Endothelial cell of umbilical vein (primary cell): ENCODE measurements around the gene CDC16. TPM values are rescaled to one million over a fixed set of nuclear protein-coding genes. Genes with fewer than 3 reads are reported as not detected.

Experiments used
- BruUV-seq: library from RNA; stranded (reverse); fragments of 400-500 nt; replicated peaks from 2 replicates; lab custom pipeline; 2021; lab: Mats Ljungman, UMichigan
- CTCF ChIA-PET: fragments of 300-600, 350-600 bp; sonication (Branson Sonifier 250); formaldehyde crosslinking; loops from one replicate; lab custom pipeline; 2021; ENCODE audit warnings: antibody characterized with exemption, inconsistent platforms; lab: Charles Lee
- POLR2A ChIA-PET: fragments of 300-600, 350-600 bp; sonication (Branson Sonifier 250); formaldehyde crosslinking; loops from one replicate; lab custom pipeline; 2021; ENCODE audit warnings: antibody characterized with exemption, inconsistent platforms; lab: Charles Lee
- DNase-seq: peaks from one replicate; pipeline ENCODE4 v3.0.0-alpha.2; 2011; ENCODE audit warnings: low read depth, low spot score
- FAIRE-seq: peaks from 2 replicates; lab custom pipeline; 2011; peaks lifted over from hg19 to GRCh38; lab: Jason Lieb, UNC
- H2AFZ ChIP-seq: 2 replicates; pipeline ENCODE4 v1.6.0; 2012; ENCODE audit warnings: low read depth, low read length, control low read depth, inconsistent platforms
- H3K27ac ChIP-seq: 2 replicates; pipeline ENCODE4 v1.5.1; 2011; ENCODE audit warnings: low read depth, mild to moderate bottlenecking, control low read depth, low read length, moderate library complexity; ENCODE audit not compliant: insufficient read depth
- H3K27me3 ChIP-seq, 2 experiments: 2 replicates each; pipeline versions ENCODE4 v1.6.0 to v1.6.1; 2011; ENCODE audit warnings: low read length in 2 of 2, mixed read lengths in 1 of 2; ENCODE audit not compliant: control insufficient read depth in 2 of 2, insufficient read depth in 2 of 2
- H3K36me3 ChIP-seq, 2 experiments: 2 replicates in 1 of 2; 3 replicates in 1 of 2; pipeline ENCODE4 v1.5.1; 2011; ENCODE audit warnings: low read length in 2 of 2, mild to moderate bottlenecking in 1 of 2, moderate library complexity in 1 of 2; ENCODE audit not compliant: control insufficient read depth in 2 of 2, insufficient read depth in 2 of 2; ENCODE audit errors: extremely low read depth in 1 of 2
- H3K4me1 ChIP-seq: 3 replicates; pipeline ENCODE4 v1.5.1; 2011; ENCODE audit warnings: mild to moderate bottlenecking, low read length; ENCODE audit not compliant: control insufficient read depth, insufficient read depth; ENCODE audit errors: extremely low read depth
- H3K4me2 ChIP-seq: 2 replicates; pipeline ENCODE4 v1.6.1; 2011; ENCODE audit warnings: low read length, control low read depth, mixed read lengths; ENCODE audit not compliant: insufficient read depth
- H3K4me3 ChIP-seq, 3 experiments: fragments of 200-600 bp in 1 of 3; sonication (generic), shearing (Covaris generic) in 1 of 3; replicated peaks in 1 of 3; 2 replicates each; pipeline ENCODE4 v1.5.1; 2011 to 2016; ENCODE audit warnings: control low read depth in 3 of 3, low read length in 3 of 3, mild to moderate bottlenecking in 2 of 3, inconsistent platforms in 1 of 3, low read depth in 1 of 3, moderate library complexity in 1 of 3; ENCODE audit not compliant: insufficient read depth in 1 of 3
- H3K79me2 ChIP-seq: 2 replicates; pipeline ENCODE4 v1.6.0; 2012; ENCODE audit warnings: low read length, inconsistent platforms; ENCODE audit not compliant: control insufficient read depth, insufficient read depth
- H3K9ac ChIP-seq: replicated peaks from 2 replicates; pipeline ENCODE3; 2011; ENCODE audit warnings: low read length, control low read depth; ENCODE audit not compliant: insufficient read depth; ENCODE audit errors: extremely low read depth
- H3K9me1 ChIP-seq: replicated peaks from 3 replicates; pipeline ENCODE4 v1.6.0; 2011; ENCODE audit warnings: mild to moderate bottlenecking, low read length; ENCODE audit not compliant: control insufficient read depth, insufficient read depth; ENCODE audit errors: extremely low read depth
- H3K9me3 ChIP-seq: replicated peaks from 2 replicates; pipeline ENCODE4 v1.5.1; 2012; ENCODE audit warnings: low read length, inconsistent platforms; ENCODE audit not compliant: control insufficient read depth, insufficient read depth
- H4K20me1 ChIP-seq: replicated peaks from 2 replicates; pipeline ENCODE3; 2011; ENCODE audit warnings: mild to moderate bottlenecking, low read length; ENCODE audit not compliant: control insufficient read depth, insufficient read depth; ENCODE audit errors: extremely low read depth
- EZH2 ChIP-seq: IDR thresholded peaks from 2 replicates; pipeline ENCODE4 v1.6.1; 2012; ENCODE audit warnings: borderline replicate concordance, low read depth, mild to moderate bottlenecking, moderate library complexity, low read length, inconsistent platforms; ENCODE audit not compliant: severe bottlenecking
- FOS ChIP-seq: IDR thresholded peaks from 2 replicates; pipeline ENCODE4 v1.6.1; 2011; ENCODE audit warnings: mild to moderate bottlenecking, low read length, moderate library complexity, borderline replicate concordance; ENCODE audit not compliant: insufficient read depth
- GATA2 ChIP-seq: IDR thresholded peaks from 2 replicates; pipeline ENCODE4 v1.7.0; 2011; ENCODE audit warnings: low read depth, mild to moderate bottlenecking, moderate library complexity, mixed read lengths, low read length; ENCODE audit not compliant: insufficient read length, insufficient read depth
- JUN ChIP-seq: IDR thresholded peaks from 2 replicates; pipeline ENCODE4 v1.6.1; 2011; ENCODE audit warnings: borderline replicate concordance, low read depth; ENCODE audit not compliant: insufficient read length, insufficient read depth
- MYC ChIP-seq: IDR thresholded peaks from one replicate; pipeline ENCODE4 v1.6.1; 2011; ENCODE audit warnings: mild to moderate bottlenecking, low read depth, low read length
- POLR2A ChIP-seq: IDR thresholded peaks from 2 replicates; pipeline ENCODE4 v1.6.1; 2012; ENCODE audit warnings: low read depth, mild to moderate bottlenecking, control low read depth, low read length
- POLR2AphosphoS5 ChIP-seq: IDR thresholded peaks from 2 replicates; pipeline ENCODE4 v1.6.1; 2012; ENCODE audit warnings: low read depth, mild to moderate bottlenecking, control low read depth, low read length, moderate library complexity; ENCODE audit not compliant: insufficient read depth
- dilution Hi-C: fragments of 300-500 bp; cut with MboI; formaldehyde crosslinking; loops from one replicate; pipeline ENCODE4 v1.15.0; 2019; ENCODE audit warnings: low sequenced_read_pairs; ENCODE audit not compliant: extremely low pct_ligation_motif_present
- intact Hi-C: fragments of 100-400 bp; cut with micrococcal nuclease; formaldehyde crosslinking; loops from one replicate; pipeline ENCODE4 v1.10.0; 2022
- polyA plus RNA-seq, 4 experiments: library from polyadenylated mRNA; depleted of rRNA in 3 of 4; stranded (reverse) in 3 of 4; unstranded in 1 of 4; fragments of >200 nt; gene quantifications; 2 replicates each; pipeline versions ENCODE4 v1.2.1 to v1.2.3, GENCODE V29; 2011 to 2012; ENCODE audit warnings: missing spikeins in 1 of 4
- total RNA-seq: library from RNA; stranded (reverse); gene quantifications from 2 replicates; pipeline ENCODE4 v1.2.3, GENCODE V29; 2021
- TF ChIP-seq, protein P1 (sequence below): IDR thresholded peaks from 2 replicates; pipeline ENCODE4 v1.6.1; 2011; ENCODE audit not compliant: insufficient read depth, insufficient read length
- TF ChIP-seq, protein P2 (sequence below), 2 donors: IDR thresholded peaks; 1 replicate in 1 of 2; 2 replicates in 1 of 2; pipeline ENCODE4 v1.5.1; 2011; ENCODE audit warnings: low read length in 2 of 2, mild to moderate bottlenecking in 2 of 2, moderate library complexity in 2 of 2, control low read depth in 1 of 2, inconsistent platforms in 1 of 2, low read depth in 1 of 2; ENCODE audit not compliant: insufficient read depth in 1 of 2; ENCODE audit errors: extremely low read depth in 1 of 2

The CDC16 gene
- total and polyA plus RNA-seq, 2 donors (not counting 3 experiments of a cell fraction or from before 2014, with no cell fraction given) = 41.6 to 83.3 TPM

DNA sequence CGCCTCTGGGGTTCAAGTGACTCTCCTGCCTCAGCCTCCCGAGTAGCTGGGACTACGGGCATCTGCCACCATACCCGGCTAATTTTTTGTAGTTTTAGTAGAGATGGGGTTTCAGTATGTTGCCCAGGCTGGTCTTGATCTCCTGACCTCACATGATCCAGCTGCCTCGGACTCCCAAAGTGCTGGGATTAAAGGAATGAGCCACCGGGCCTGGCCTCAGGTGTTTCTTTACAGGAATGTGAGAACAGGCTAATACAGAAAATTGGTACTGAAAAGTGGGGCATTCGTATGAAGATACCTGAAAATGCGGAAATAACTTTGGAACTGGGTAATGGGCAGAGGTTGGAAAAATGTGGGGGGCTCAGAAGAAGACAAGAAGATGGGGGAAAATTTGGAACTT lies 2.8 kb upstream of the CDC16 start:
- Histone ChIP-seq H3K4me2 (no peak overlapping the region), H3K79me2 (peaks cover 20% of the 10 kb centered on the region), H4K20me1 (no peaks in the 10 kb centered on the region), H3K27me3 (peaks cover 33 to 34% of the 10 kb centered on the region in 2 experiments), H3K4me3 (no peak overlapping the region), H3K9me1 (no peaks in the 10 kb centered on the region), H3K36me3 (peaks cover 0 to 3% of the 10 kb centered on the region in 2 experiments), H2AFZ (no peak overlapping the region), H3K4me1 (peaks cover 6% of the 10 kb centered on the region), H3K9ac (no peak overlapping the region), H3K27ac (no peak overlapping the region), H3K9me3 (no peaks in the 10 kb centered on the region)
- CTCF ChIA-PET = no interaction called here
- POLR2A ChIA-PET = no interaction called here
- DNase-seq = no peak
- intact Hi-C loops (no loop called here), dilution Hi-C loops (no loop called here)
- no peak for FAIRE-seq
- TF ChIP-seq POLR2AphosphoS5 = no peak
- TF ChIP-seq FOS = no peak
- no peak for TF ChIP-seq EZH2
- no peak for TF ChIP-seq POLR2A
- no peak for TF ChIP-seq MYC
- no peak for TF ChIP-seq GATA2
- TF ChIP-seq, protein P1, sequence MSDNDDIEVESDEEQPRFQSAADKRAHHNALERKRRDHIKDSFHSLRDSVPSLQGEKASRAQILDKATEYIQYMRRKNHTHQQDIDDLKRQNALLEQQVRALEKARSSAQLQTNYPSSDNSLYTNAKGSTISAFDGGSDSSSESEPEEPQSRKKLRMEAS = no peak
- TF ChIP-seq JUN = no peak
- TF ChIP-seq, protein P2, sequence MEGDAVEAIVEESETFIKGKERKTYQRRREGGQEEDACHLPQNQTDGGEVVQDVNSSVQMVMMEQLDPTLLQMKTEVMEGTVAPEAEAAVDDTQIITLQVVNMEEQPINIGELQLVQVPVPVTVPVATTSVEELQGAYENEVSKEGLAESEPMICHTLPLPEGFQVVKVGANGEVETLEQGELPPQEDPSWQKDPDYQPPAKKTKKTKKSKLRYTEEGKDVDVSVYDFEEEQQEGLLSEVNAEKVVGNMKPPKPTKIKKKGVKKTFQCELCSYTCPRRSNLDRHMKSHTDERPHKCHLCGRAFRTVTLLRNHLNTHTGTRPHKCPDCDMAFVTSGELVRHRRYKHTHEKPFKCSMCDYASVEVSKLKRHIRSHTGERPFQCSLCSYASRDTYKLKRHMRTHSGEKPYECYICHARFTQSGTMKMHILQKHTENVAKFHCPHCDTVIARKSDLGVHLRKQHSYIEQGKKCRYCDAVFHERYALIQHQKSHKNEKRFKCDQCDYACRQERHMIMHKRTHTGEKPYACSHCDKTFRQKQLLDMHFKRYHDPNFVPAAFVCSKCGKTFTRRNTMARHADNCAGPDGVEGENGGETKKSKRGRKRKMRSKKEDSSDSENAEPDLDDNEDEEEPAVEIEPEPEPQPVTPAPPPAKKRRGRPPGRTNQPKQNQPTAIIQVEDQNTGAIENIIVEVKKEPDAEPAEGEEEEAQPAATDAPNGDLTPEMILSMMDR (IDR thresholded peaks at IDR 0.05; ENCODE audit: extremely low read depth in 1 of 2, insufficient read depth in 1 of 2, low read depth in 1 of 2, low read length in 2 of 2) = no peak
- no TSS peak for BruUV-seq
